Erythroblast (primary cell): Measurements from ENCODE around the gene TICAM1.

ENCODE experiments used
- DNase-seq, 2 experiments: peaks; one replicate each; lab custom pipeline; 2025; lab: John Stamatoyannopoulos, UW
- GATA1 ChIP-seq: IDR thresholded peaks from 2 replicates; pipeline ENCODE4 v1.6.1; 2011; ENCODE audit warnings: low read depth, mild to moderate bottlenecking, control low read depth, low read length, moderate library complexity
- POLR2A ChIP-seq: IDR thresholded peaks from 2 replicates; pipeline ENCODE4 v1.6.1; 2011; ENCODE audit warnings: mild to moderate bottlenecking, low read length

The TICAM1 gene

DNA sequence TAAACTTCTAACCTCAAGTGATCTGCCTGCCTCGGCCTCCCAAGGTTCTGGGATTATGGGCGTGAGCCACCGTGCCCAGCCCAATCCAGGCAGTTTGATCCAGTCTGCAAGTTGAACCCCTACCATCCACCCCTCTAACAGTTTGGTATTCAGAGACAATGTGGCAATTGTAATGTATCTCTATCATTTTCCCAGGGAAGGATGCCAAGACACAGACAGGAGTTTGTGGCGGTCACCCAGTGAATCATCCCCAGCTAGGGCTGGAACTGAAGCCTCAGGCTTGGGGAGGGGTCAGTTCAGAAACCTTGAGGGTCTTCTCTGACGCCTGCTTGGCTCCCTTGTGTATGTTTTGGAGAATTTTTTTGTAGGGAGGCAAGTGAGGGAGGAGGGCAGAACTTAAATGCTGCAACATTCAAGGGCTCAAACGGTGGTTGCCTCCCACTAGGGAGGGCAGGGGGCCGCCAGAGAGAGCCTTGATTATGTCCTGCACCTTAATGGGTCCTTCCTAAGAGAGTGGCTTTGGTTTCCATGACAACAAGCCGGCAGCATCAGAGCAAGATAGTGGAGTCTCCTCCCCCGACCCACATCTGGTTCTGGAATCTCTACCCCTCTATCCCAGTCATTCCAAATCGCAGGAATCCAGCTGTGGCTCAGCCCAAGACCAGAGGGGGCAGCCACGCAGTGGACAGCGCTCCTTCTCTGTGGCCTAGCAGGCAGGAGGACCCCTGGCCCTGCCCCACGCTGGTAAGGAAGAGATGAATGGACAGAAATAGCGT lies 54.9 kb downstream of the TICAM1 start:
- DNase-seq, result no peak
- TF ChIP-seq POLR2A, result no peak
- TF ChIP-seq GATA1, result no peak

DNA sequence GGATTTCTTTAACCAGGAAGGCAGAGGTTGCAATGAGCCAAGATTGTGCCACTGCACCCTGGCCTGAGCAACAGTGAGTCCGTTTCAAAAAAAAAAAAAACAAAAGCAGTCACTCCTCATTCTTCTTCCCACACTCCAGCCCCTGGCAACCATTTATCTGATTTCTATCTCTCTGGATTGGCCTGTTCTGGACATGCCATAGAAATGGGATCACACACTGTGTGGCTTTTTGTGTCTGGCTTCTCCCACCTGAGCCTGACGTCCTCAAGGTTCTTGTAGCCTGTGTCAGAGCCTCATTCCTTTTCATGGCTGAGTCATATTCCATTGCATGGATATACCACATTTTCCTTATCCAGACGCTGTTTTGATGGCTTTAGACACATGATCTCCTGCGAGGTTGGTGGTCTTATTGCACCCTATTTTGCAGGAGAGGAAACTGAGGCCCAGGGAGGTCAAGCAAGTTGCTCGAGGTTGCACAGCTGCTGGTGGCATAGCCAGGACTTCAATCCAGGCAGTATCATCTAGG lies 55.8 kb downstream of the TICAM1 start:
- TF ChIP-seq POLR2A (no peak), GATA1 (no peak)
- DNase-seq, result no peak

DNA sequence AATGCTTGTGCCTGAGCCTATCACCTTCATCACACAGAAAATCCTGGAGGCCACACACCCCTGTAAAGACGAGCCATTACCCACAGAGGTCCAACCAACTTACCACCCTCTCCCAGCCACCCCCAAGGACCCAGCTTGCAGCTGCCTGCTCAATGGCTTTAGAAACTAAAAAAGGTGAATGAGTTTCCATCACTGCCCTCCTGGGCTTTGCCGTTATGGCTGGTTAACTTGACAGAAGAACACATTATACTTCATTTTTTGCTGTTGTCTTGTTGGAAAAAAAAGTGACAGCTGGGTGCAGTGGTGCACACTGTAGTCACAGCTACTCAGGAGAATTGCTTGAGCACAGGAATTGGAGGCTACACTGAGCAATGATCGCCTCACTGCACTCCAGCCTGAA lies 57.4 kb downstream of the TICAM1 start:
- no peak for TF ChIP-seq GATA1
- TF ChIP-seq POLR2A, result no peak
- no peak for DNase-seq

DNA sequence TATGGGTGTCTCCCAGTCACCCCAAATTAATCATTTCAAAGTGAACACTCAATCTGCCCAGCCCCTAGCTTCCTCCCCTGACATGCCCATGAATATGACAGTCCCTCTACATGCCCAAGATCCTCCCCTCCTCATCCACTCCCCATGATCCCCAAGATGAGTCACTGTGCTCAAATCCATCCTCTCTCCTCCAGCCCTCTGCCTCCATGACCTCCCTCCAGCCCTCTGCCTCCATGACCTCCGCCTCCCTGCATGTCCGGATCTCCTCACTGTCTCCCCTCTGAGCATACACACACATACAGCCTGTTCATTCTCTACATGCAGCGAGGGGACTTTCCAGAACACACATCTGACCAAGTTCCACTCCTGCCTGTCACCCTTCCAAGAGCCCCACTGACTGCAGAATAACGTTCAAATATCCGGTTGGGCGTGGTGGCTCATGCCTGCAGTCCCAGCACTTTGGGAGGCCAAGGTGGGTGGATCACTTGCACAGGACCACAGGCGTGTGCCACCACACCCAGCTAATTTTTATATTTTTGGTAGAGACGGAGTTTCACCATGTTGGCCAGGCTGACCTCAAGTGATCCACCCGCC lies 58.4 kb downstream of the TICAM1 start:
- TF ChIP-seq POLR2A (no peak), GATA1 (no peak)
- DNase-seq, result no peak

DNA sequence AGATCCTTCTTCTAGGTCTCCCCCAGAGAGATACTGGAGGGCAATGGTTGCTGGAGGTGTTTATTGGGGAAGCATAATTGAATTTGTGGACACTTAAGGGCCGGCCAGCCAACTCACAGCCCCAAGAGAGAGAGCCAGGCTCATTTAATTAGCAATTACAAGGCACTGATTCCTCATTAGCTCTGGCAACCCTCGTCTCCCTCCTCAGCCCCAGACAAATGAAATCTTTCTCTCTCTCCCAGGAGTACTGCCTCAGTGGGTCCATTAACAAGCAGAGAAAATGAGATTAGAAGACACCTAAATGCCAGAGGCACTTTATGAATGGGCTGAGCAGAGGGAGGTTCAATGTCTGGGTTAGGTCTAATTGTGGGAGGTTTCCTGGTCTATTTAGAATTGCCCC lies 58.9 kb downstream of the TICAM1 start:
- TF ChIP-seq POLR2A (no peak), GATA1 (no peak)
- no peak for DNase-seq

DNA sequence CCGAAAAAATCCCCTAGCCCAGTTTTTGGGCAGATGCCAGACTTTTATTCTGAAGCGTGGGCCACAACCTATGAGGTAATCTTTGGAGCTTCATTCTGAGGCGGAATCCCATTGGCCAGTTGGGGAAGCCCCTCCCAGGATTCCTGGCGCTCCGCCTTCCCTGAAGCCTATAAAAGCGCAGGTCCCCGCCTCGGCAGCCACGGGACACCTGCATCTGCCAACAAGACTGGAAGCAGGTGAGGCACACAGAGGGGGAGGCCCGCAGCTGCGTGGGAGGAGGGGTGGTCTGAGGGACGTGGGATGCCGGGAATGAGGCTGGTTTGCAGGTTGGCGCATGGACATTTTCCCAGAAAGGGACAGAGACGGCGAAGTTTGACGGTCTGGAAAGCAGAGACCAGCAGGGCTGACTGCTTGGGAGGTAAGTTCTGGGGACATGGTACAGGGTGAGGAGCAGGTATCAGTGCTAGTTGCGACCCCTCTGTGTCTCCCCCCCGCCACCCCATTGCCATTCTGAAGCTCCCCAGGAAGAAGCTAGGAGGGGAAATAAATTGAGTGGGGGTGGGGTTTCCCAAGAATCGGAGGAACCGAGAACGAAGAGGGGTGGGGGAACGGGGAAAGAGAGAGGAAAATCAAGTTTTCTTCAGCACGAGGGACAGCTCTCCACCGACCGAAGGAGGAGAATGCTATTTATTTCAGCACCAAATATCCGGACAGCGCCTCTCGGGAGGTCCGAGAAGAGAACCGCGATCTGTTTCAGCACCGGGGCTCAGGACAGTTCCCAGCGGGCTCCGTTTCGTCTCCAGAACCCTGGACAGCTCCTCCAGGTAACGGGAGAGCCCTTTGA lies 62.4 kb downstream of the TICAM1 start:
- no peak for TF ChIP-seq POLR2A
- no peak for TF ChIP-seq GATA1
- DNase-seq, result peak; percentile 85 to 86
